ENCODE measurements around the gene SULT1A1. TPM values are rescaled to one million over a fixed set of nuclear protein-coding genes. Genes with fewer than 3 reads are reported as not detected.

The SULT1A1 gene
- total and polyA plus RNA-seq, 3 donors from 2014 or later, result 34.9 to 50.9 (median 42.6) TPM

- Histone ChIP-seq H3K4me1 (peaks cover 5% of the 10 kb centered on the region), H3K9me3 (no peaks in the 10 kb centered on the region), H3K4me3 (no peak overlapping the region), H3K27me3 (no peaks in the 10 kb centered on the region), H3K36me3 (ENCODE audit: low read depth, missing control alignments) (no peaks in the 10 kb centered on the region), H3K27ac (no peak overlapping the region)
- intact Hi-C loops (cut with DNase I; ENCODE audit: low total_unique reads), result no loop called here
- TF ChIP-seq POLR2A (IDR thresholded peaks at IDR 0.05) (no peak), CTCF (IDR thresholded peaks at IDR 0.05) (no peak)
- 94 to 95% methylated on average over 6 to 8 of the region's 8 CpGs for WGBS, 2 donors
- no peak for DNase-seq
These were observed 20.8 kb downstream of the SULT1A1 start for GRCh38 chr16:28589069-28589468.

GRCh38 chr16:28587386-28587785 lies 22.5 kb downstream of the SULT1A1 start:
- Histone ChIP-seq H3K36me3 (ENCODE audit: low read depth, missing control alignments) (no peaks in the 10 kb centered on the region), H3K4me3 (no peak overlapping the region), H3K27me3 (no peaks in the 10 kb centered on the region), H3K9me3 (no peaks in the 10 kb centered on the region), H3K27ac (no peak overlapping the region), H3K4me1 (peaks cover 5% of the 10 kb centered on the region)
- TF ChIP-seq CTCF (IDR thresholded peaks at IDR 0.05) (no peak), POLR2A (IDR thresholded peaks at IDR 0.05) (no peak)
- DNase-seq, result no peak
- 81 to 82% methylated on average over 8 of the region's 8 CpGs for WGBS, 2 donors
- intact Hi-C loops (cut with DNase I; ENCODE audit: low total_unique reads), result no loop called here

DNA sequence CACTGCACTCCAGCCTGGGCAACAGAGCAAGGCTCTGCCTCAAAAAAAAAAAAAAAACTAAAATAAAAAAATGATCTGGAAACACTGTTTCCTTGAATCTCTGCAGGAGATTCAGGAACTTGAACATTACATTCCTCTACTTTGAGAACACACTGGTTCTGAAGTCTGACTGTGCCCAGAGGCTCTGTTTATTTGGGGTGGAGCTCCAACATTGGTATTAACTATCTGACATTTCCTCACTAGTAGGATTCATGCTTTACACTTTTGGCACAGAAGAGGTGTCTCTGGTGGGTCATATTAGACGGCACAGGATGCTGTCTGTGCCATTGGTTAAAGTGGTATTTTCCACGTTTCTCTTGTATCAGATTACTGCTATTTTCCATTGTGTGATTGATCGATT lies 23.4 kb downstream of the SULT1A1 start:
- 76 to 78% methylated on average over 3 of the region's 3 CpGs for WGBS, 2 donors
- Histone ChIP-seq H3K9me3 (no peaks in the 10 kb centered on the region), H3K36me3 (ENCODE audit: low read depth, missing control alignments) (no peaks in the 10 kb centered on the region), H3K4me1 (peaks cover 5% of the 10 kb centered on the region), H3K27me3 (no peaks in the 10 kb centered on the region), H3K27ac (no peak overlapping the region), H3K4me3 (no peak overlapping the region)
- intact Hi-C loops (cut with DNase I; ENCODE audit: low total_unique reads), result no loop called here
- no peak for DNase-seq
- TF ChIP-seq CTCF (IDR thresholded peaks at IDR 0.05) (no peak), POLR2A (IDR thresholded peaks at IDR 0.05) (no peak)

DNA sequence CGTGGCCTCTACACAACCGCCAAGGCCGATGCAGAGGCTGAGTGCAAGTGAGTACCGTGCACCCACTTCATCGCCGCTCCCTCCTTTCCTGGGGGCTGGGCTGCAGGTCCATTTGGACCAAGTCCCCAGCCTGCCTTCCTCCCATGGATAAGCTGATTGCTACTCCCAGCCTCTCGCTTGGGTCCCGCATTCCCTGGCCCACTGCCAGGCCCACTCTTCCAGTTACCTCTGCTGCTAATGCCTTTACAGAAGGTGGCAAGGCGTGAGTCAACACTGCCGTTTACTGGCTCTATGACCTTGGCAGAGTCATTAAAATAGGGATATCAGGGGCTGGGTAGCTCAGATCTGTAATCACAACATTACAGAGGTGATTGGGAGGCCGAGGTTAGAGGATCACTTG lies 24.2 kb downstream of the SULT1A1 start:
- no peaks in the 10 kb centered on the region for H3K36me3 ChIP-seq (ENCODE audit: low read depth, missing control alignments)
- DNase-seq, result peak; percentile 36
- TF ChIP-seq CTCF (IDR thresholded peaks at IDR 0.05), result no peak
- TF ChIP-seq POLR2A (IDR thresholded peaks at IDR 0.05), result no peak
- no peak overlapping the region for H3K27ac ChIP-seq
- no peaks in the 10 kb centered on the region for H3K27me3 ChIP-seq
- H3K9me3 ChIP-seq, result no peaks in the 10 kb centered on the region
- no peak overlapping the region for H3K4me3 ChIP-seq
- peaks cover 5% of the 10 kb centered on the region for H3K4me1 ChIP-seq
- intact Hi-C loops (cut with DNase I; ENCODE audit: low total_unique reads), result no loop called here
- WGBS, 2 donors, result 64 to 85% methylated on average over 11 of the region's 11 CpGs

GRCh38 chr16:28580726-28581315 lies 29.0 kb downstream of the SULT1A1 start:
- TF ChIP-seq POLR2A (IDR thresholded peaks at IDR 0.05) (no peak), CTCF (IDR thresholded peaks at IDR 0.05) (no peak)
- no peak overlapping the region for H3K4me3 ChIP-seq
- 95 to 96% methylated on average over 15 of the region's 15 CpGs for WGBS, 2 donors
- no peaks in the 10 kb centered on the region for H3K27me3 ChIP-seq
- DNase-seq, result no peak
- no peak overlapping the region for H3K27ac ChIP-seq
- H3K9me3 ChIP-seq, result no peaks in the 10 kb centered on the region
- H3K4me1 ChIP-seq, result peaks cover 5% of the 10 kb centered on the region
- intact Hi-C loops (cut with DNase I; ENCODE audit: low total_unique reads), result no loop called here
- no peaks in the 10 kb centered on the region for H3K36me3 ChIP-seq (ENCODE audit: low read depth, missing control alignments)
